22Rv1 (cell line): Measurements from ENCODE around the gene ZNF280C.

Experiments used
- ZFX ChIP-seq: fragments of 450-650 bp; IDR thresholded peaks from 2 replicates; pipeline ENCODE4 v1.6.1; 2017; ENCODE audit warnings: antibody characterized with exemption, borderline replicate concordance
- TF ChIP-seq, protein P1 (sequence below): fragments of 450-650 bp; IDR thresholded peaks from 2 replicates; pipeline ENCODE4 v1.5.1; 2017; ENCODE audit warnings: mild to moderate bottlenecking

DNA sequence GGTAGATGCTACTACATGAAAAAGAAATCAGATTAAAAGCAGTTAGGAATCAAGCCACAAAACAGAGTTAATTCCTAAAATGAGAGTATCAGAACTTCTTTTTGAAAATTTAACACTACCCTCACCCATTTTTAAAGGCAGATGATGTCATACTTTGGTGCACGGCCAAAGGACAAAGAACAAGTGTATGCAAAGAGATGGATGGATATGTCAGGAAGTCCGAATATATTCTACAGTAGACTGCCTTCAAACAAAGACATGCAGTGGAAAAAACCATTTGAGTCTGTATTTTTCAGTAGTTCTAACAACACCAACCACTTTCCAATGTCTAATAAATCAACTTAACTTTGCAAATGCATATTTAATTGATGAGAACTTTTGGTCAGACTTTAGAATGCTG, 105.3 kb downstream of the ZNF280C start:
- TF ChIP-seq, protein P1, sequence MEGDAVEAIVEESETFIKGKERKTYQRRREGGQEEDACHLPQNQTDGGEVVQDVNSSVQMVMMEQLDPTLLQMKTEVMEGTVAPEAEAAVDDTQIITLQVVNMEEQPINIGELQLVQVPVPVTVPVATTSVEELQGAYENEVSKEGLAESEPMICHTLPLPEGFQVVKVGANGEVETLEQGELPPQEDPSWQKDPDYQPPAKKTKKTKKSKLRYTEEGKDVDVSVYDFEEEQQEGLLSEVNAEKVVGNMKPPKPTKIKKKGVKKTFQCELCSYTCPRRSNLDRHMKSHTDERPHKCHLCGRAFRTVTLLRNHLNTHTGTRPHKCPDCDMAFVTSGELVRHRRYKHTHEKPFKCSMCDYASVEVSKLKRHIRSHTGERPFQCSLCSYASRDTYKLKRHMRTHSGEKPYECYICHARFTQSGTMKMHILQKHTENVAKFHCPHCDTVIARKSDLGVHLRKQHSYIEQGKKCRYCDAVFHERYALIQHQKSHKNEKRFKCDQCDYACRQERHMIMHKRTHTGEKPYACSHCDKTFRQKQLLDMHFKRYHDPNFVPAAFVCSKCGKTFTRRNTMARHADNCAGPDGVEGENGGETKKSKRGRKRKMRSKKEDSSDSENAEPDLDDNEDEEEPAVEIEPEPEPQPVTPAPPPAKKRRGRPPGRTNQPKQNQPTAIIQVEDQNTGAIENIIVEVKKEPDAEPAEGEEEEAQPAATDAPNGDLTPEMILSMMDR, result no peak
- no peak for TF ChIP-seq ZFX
